Neural cell (in vitro differentiated cells): ENCODE data around the gene ARID1B. TPM values are rescaled to one million over a fixed set of nuclear protein-coding genes. Genes with fewer than 3 reads are reported as not detected.

ENCODE experiments used
- H2AFZ ChIP-seq: fragments of 200-600, 300-800 bp; sonication (generic), shearing (Covaris generic); 2 replicates; pipeline ENCODE4 v1.6.0; 2014; ENCODE audit warnings: low read depth, mild to moderate bottlenecking, antibody characterized with exemption, low read length, moderate library complexity
- H3F3A ChIP-seq: fragments of 200-600 bp; shearing (Covaris generic); 2 replicates; pipeline ENCODE4 v1.6.1; 2016; ENCODE audit warnings: mild to moderate bottlenecking, moderate library complexity, mixed read lengths, antibody characterized with exemption, low read length; ENCODE audit not compliant: insufficient read depth, poor library complexity, severe bottlenecking
- H3K27ac ChIP-seq: fragments of 200-600, 300-800 bp; sonication (generic), shearing (Covaris generic); 2 replicates; pipeline ENCODE4 v1.5.1; 2014; ENCODE audit warnings: mild to moderate bottlenecking, low read length, moderate library complexity
- H3K27me3 ChIP-seq: fragments of 300-800, 200-600 bp; sonication (generic), shearing (Covaris generic); 2 replicates; pipeline ENCODE4 v1.6.0; 2014; ENCODE audit warnings: mild to moderate bottlenecking, low read depth, low read length, moderate library complexity; ENCODE audit not compliant: insufficient read depth
- H3K36me3 ChIP-seq: fragments of 300-800, 200-600 bp; sonication (generic), shearing (Covaris generic); 2 replicates; pipeline ENCODE4 v1.5.1; 2014; ENCODE audit warnings: mild to moderate bottlenecking, antibody characterized with exemption, low read length, moderate library complexity; ENCODE audit not compliant: insufficient read depth
- H3K4me2 ChIP-seq: fragments of 300-800, 200-600 bp; sonication (generic), shearing (Covaris generic); 2 replicates; pipeline ENCODE4 v1.6.0; 2014; ENCODE audit warnings: mild to moderate bottlenecking, low read length
- H3K4me3 ChIP-seq: fragments of 300-800, 200-600 bp; sonication (generic), shearing (Covaris generic); 2 replicates; pipeline ENCODE4 v1.5.1; 2014; ENCODE audit warnings: mild to moderate bottlenecking, low read length, moderate library complexity
- H3K79me2 ChIP-seq: fragments of 200-600 bp; shearing (Covaris generic); replicated peaks from 2 replicates; pipeline ENCODE4 v1.6.0; 2014; ENCODE audit warnings: mild to moderate bottlenecking, low read length, moderate library complexity; ENCODE audit not compliant: insufficient read depth
- H3K9ac ChIP-seq: fragments of 300-800, 200-600 bp; sonication (generic), shearing (Covaris generic); 2 replicates; pipeline ENCODE4 v1.6.1; 2016; ENCODE audit warnings: mild to moderate bottlenecking, low read length, mixed read lengths
- H3K9me2 ChIP-seq: fragments of 200-600 bp; shearing (Covaris generic); 2 replicates; pipeline ENCODE4 v1.6.1; 2016; ENCODE audit warnings: mild to moderate bottlenecking, low read length, mixed read lengths; ENCODE audit not compliant: insufficient read depth
- H3K9me3 ChIP-seq: fragments of 200-600, 300-800 bp; sonication (generic), shearing (Covaris generic); 2 replicates; pipeline ENCODE4 v1.6.1; 2016; ENCODE audit warnings: mild to moderate bottlenecking, mixed run types, low read length, moderate library complexity, mixed read lengths
- H4K20me1 ChIP-seq: fragments of 200-600 bp; shearing (Covaris generic); 2 replicates; pipeline ENCODE4 v1.6.1; 2016; ENCODE audit warnings: mild to moderate bottlenecking, mixed run types; ENCODE audit not compliant: insufficient read depth
- CTCF ChIP-seq: fragments of 450-650 bp; IDR thresholded peaks from 2 replicates; pipeline ENCODE4 v1.5.1; 2014; ENCODE audit warnings: antibody characterized with exemption, mild to moderate bottlenecking, moderate library complexity; ENCODE audit not compliant: poor library complexity, severe bottlenecking
- EP300 ChIP-seq: fragments of 450-650 bp; conservative IDR thresholded peaks from 2 replicates; pipeline ENCODE4 v1.6.1; 2014; ENCODE audit warnings: antibody characterized with exemption, mild to moderate bottlenecking, moderate library complexity; ENCODE audit not compliant: poor library complexity, severe bottlenecking
- EZH2 ChIP-seq: fragments of 200-600, 300-800 bp; shearing (Covaris generic), sonication (generic); IDR thresholded peaks from 2 replicates; pipeline ENCODE4 v1.6.1; 2014; ENCODE audit warnings: antibody characterized with exemption, low read length, borderline replicate concordance, mild to moderate bottlenecking; ENCODE audit not compliant: insufficient read depth, poor library complexity, severe bottlenecking
- MXI1 ChIP-seq: fragments of 450-650 bp; conservative IDR thresholded peaks from 2 replicates; pipeline ENCODE4 v1.6.1; 2014; ENCODE audit warnings: antibody characterized with exemption, mild to moderate bottlenecking; ENCODE audit not compliant: poor library complexity, severe bottlenecking
- POLR2AphosphoS5 ChIP-seq: IDR thresholded peaks from 2 replicates; pipeline ENCODE4 v1.6.1; 2012
- RAD21 ChIP-seq: fragments of 450-650 bp; conservative IDR thresholded peaks from 2 replicates; pipeline ENCODE4 v1.6.1; 2014; ENCODE audit warnings: antibody characterized with exemption, mild to moderate bottlenecking, moderate library complexity
- REST ChIP-seq: IDR thresholded peaks from 2 replicates; pipeline ENCODE4 v1.6.1; 2012; ENCODE audit warnings: borderline replicate concordance
- SMC3 ChIP-seq: fragments of 450-650 bp; conservative IDR thresholded peaks from 2 replicates; pipeline ENCODE4 v1.6.1; 2014; ENCODE audit warnings: antibody characterized with exemption, mild to moderate bottlenecking, moderate library complexity; ENCODE audit not compliant: poor library complexity
- TAF1 ChIP-seq: IDR thresholded peaks from 2 replicates; pipeline ENCODE4 v1.6.1; 2012; ENCODE audit warnings: low read depth
- polyA plus RNA-seq: library from polyadenylated mRNA; depleted of rRNA; stranded (reverse); fragments of >200 nt; gene quantifications from 2 replicates; pipeline ENCODE4 v1.2.3, GENCODE V29; 2014

Gene ARID1B
- polyA plus RNA-seq, 1 donor from 2014 or later = 35.0 TPM

- Histone ChIP-seq H3F3A (no peaks in the 10 kb centered on the region), H3K27me3 (no peaks in the 10 kb centered on the region), H3K9ac (no peak overlapping the region), H3K9me3 (no peaks in the 10 kb centered on the region), H3K79me2 (peaks cover 2% of the 10 kb centered on the region), H4K20me1 (no peaks in the 10 kb centered on the region), H3K27ac (no peak overlapping the region), H3K36me3 (no peaks in the 10 kb centered on the region), H3K9me2 (no peaks in the 10 kb centered on the region), H2AFZ (no peak overlapping the region), H3K4me3 (no peak overlapping the region), H3K4me2 (no peak overlapping the region)
- TF ChIP-seq POLR2AphosphoS5 = no peak
- no peak for TF ChIP-seq TAF1
- no peak for TF ChIP-seq CTCF
- TF ChIP-seq REST = no peak
- TF ChIP-seq MXI1 = no peak
- no peak for TF ChIP-seq EZH2
- TF ChIP-seq SMC3 = no peak
- no peak for TF ChIP-seq RAD21
- TF ChIP-seq EP300 = no peak
Measured at GRCh38 chr6:157086632-157087031, 309.5 kb downstream of the ARID1B start.

GRCh38 chr6:157087974-157088373 is 310.8 kb downstream of the ARID1B start:
- Histone ChIP-seq H3K36me3 (no peaks in the 10 kb centered on the region), H3K9me2 (no peaks in the 10 kb centered on the region), H3K4me3 (no peak overlapping the region), H3F3A (no peaks in the 10 kb centered on the region), H4K20me1 (no peaks in the 10 kb centered on the region), H3K79me2 (peaks cover 4% of the 10 kb centered on the region), H2AFZ (no peak overlapping the region), H3K27me3 (no peaks in the 10 kb centered on the region), H3K9ac (no peak overlapping the region), H3K9me3 (no peaks in the 10 kb centered on the region), H3K4me2 (no peak overlapping the region), H3K27ac (no peak overlapping the region)
- TF ChIP-seq EP300 (no peak), POLR2AphosphoS5 (no peak), TAF1 (no peak), RAD21 (no peak), MXI1 (no peak), REST (no peak), SMC3 (no peak), CTCF (no peak), EZH2 (no peak)
